ENCODE measurements around the gene RBFOX1.

DNA sequence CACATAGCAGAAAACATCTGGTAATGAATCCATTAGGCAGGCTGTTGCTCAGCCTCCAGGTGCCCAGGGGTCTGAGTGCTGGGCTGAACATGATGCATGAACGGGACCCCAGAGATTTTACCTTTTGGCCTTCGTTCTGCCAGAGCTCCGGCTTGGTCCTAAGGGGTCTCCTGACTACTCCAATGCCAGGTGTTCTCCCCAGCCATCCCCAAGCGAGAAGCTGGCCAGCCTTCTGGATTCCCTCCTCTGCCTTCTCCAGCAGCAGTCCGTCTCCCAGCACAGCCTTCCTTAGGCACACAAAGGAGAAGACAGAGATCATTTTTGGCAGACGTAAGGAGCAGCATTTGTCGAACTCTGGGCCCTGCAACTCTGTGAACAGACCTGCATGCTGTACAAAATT is 109.4 kb downstream of the RBFOX1 start:
- TF ChIP-seq, protein P1, sequence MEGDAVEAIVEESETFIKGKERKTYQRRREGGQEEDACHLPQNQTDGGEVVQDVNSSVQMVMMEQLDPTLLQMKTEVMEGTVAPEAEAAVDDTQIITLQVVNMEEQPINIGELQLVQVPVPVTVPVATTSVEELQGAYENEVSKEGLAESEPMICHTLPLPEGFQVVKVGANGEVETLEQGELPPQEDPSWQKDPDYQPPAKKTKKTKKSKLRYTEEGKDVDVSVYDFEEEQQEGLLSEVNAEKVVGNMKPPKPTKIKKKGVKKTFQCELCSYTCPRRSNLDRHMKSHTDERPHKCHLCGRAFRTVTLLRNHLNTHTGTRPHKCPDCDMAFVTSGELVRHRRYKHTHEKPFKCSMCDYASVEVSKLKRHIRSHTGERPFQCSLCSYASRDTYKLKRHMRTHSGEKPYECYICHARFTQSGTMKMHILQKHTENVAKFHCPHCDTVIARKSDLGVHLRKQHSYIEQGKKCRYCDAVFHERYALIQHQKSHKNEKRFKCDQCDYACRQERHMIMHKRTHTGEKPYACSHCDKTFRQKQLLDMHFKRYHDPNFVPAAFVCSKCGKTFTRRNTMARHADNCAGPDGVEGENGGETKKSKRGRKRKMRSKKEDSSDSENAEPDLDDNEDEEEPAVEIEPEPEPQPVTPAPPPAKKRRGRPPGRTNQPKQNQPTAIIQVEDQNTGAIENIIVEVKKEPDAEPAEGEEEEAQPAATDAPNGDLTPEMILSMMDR (conservative IDR thresholded peaks at IDR 0.05; ENCODE audit: low read depth, low read length): no peak
- no peak for TF ChIP-seq EZH2phosphoT487 (IDR thresholded peaks at IDR 0.05; ENCODE audit: borderline replicate concordance, low read length)

Measured in PC-3 (cell line).